GM13977 (cell line): ENCODE results near the gene ZSCAN29.

Source experiments
- DNase-seq: peaks from one replicate; pipeline ENCODE4 v3.0.0; 2012; ENCODE audit warnings: low spot score
- CTCF ChIP-seq: IDR thresholded peaks from 2 replicates; pipeline ENCODE4 v1.5.1; 2012; ENCODE audit warnings: mild to moderate bottlenecking, control low read depth; ENCODE audit not compliant: insufficient read depth; ENCODE audit errors: extremely low read depth, missing control alignments
- in situ Hi-C: fragments of 300-500 bp; cut with MboI; formaldehyde crosslinking; loops from one replicate; pipeline ENCODE4 v1.12.0; 2022; ENCODE audit warnings: low sequenced_read_pairs, low pct_unique_long_range_greater_than_20kb, mixed read lengths, inconsistent platforms; ENCODE audit not compliant: unreplicated experiment

Gene ZSCAN29

GRCh38 chr15:43352693-43353382 is 18.0 kb downstream of the ZSCAN29 start:
- in situ Hi-C loops, result no loop called here
- DNase-seq, result no peak
- no peak for TF ChIP-seq CTCF

GRCh38 chr15:43347114-43347513 is 23.7 kb downstream of the ZSCAN29 start:
- TF ChIP-seq CTCF, result no peak
- no peak for DNase-seq
- in situ Hi-C loops, result no loop called here

- peak; percentile 26 for TF ChIP-seq CTCF
- no peak for DNase-seq
- in situ Hi-C loops, result no loop called here
Observed at GRCh38 chr15:43346305-43346704, 24.5 kb downstream of the ZSCAN29 start.

- no peak for DNase-seq
- no peak for TF ChIP-seq CTCF
- in situ Hi-C loops, result no loop called here
Observed at GRCh38 chr15:43330780-43331087, 40.1 kb downstream of the ZSCAN29 start.

GRCh38 chr15:43329960-43330779 is 40.7 kb downstream of the ZSCAN29 start, which contains the start of gene LCMT2:
TSS of gene LCMT2 (minus strand) at chr15:43330573. CDS start at chr15:43330489, 84 bp downstream.
- DNase-seq, result peak; percentile 92
- in situ Hi-C loops, result no loop called here
- no peak for TF ChIP-seq CTCF

GRCh38 chr15:43329217-43329959 is 41.5 kb downstream of the ZSCAN29 start:
- DNase-seq, result no peak
- TF ChIP-seq CTCF, result no peak
- in situ Hi-C loops, result no loop called here
